H1 (cell line): ENCODE data around the gene ZNF771. TPM values are rescaled to one million over a fixed set of nuclear protein-coding genes. Genes with fewer than 3 reads are reported as not detected.
A peak's percentile ranks its signal among the peaks of the same experiment; 100 is the strongest.

ENCODE experiments used
- CTCF ChIA-PET: fragments of 300-600 bp; sonication (Branson Sonifier 250); formaldehyde crosslinking; loops from one replicate; lab custom pipeline; 2021; ENCODE audit not compliant: partially characterized antibody; lab: Charles Lee
- POLR2A ChIA-PET: fragments of 300-600 bp; sonication (Branson Sonifier 250); formaldehyde crosslinking; loops from one replicate; lab custom pipeline; 2021; ENCODE audit warnings: inconsistent platforms; ENCODE audit not compliant: partially characterized antibody; lab: Charles Lee
- DNase-seq, 2 experiments: peaks; one replicate each; pipeline versions ENCODE4 v3.0.0 to v3.0.0-alpha.2; 2010 to 2022; ENCODE audit warnings: low spot score in 2 of 2, low read depth in 1 of 2, mixed read lengths in 1 of 2
- FAIRE-seq: peaks from 2 replicates; lab custom pipeline; 2011; peaks lifted over from hg19 to GRCh38; lab: Jason Lieb, UNC
- H2AFZ ChIP-seq: 2 replicates; pipeline ENCODE4 v1.8.1; 2012; ENCODE audit warnings: low read length, inconsistent platforms
- H2AK5ac ChIP-seq: 2 replicates; pipeline ENCODE4 v1.6.1; 2013; ENCODE audit warnings: low read depth, low read length
- H2BK120ac ChIP-seq: replicated peaks from 2 replicates; pipeline ENCODE3; 2013; ENCODE audit warnings: low read depth, low read length, inconsistent platforms
- H2BK12ac ChIP-seq: 2 replicates; pipeline ENCODE4 v1.6.1; 2013; ENCODE audit warnings: low read depth, low read length
- H2BK15ac ChIP-seq: 2 replicates; pipeline ENCODE4 v1.6.1; 2013; ENCODE audit warnings: low read length
- H2BK20ac ChIP-seq: 2 replicates; pipeline ENCODE4 v1.6.1; 2013; ENCODE audit warnings: low read length
- H2BK5ac ChIP-seq: 2 replicates; pipeline ENCODE4 v1.6.1; 2013; ENCODE audit warnings: low read depth, low read length
- H3K14ac ChIP-seq: 2 replicates; pipeline ENCODE4 v1.6.1; 2013; ENCODE audit warnings: inconsistent platforms; ENCODE audit not compliant: insufficient read length
- H3K18ac ChIP-seq: 2 replicates; pipeline ENCODE4 v1.6.1; 2013; ENCODE audit warnings: low read length; ENCODE audit errors: extremely low read depth
- H3K23ac ChIP-seq: 2 replicates; pipeline ENCODE4 v1.6.1; 2013; ENCODE audit warnings: inconsistent platforms; ENCODE audit not compliant: insufficient read length
- H3K23me2 ChIP-seq: 2 replicates; pipeline ENCODE4 v1.6.1; 2013; ENCODE audit warnings: low read depth, low read length
- H3K27ac ChIP-seq: 2 replicates; pipeline ENCODE4 v1.6.1; 2011; ENCODE audit warnings: low read depth, low read length, inconsistent platforms
- H3K27me3 ChIP-seq, 4 experiments: replicated peaks in 1 of 4; 1 replicate in 1 of 4; 2 replicates in 3 of 4; pipeline versions ENCODE4 v1.6.1 to v1.8.1; 2011 to 2013; ENCODE audit warnings: low read length in 3 of 4, mild to moderate bottlenecking in 3 of 4, inconsistent platforms in 2 of 4, mixed read lengths in 2 of 4, moderate library complexity in 1 of 4; ENCODE audit not compliant: control insufficient read depth in 3 of 4, insufficient read depth in 3 of 4; ENCODE audit errors: extremely low read depth in 1 of 4
- H3K36me3 ChIP-seq, 4 experiments: 2 replicates each; pipeline versions ENCODE4 v1.6.1 to v1.8.1; 2011 to 2013; ENCODE audit warnings: mild to moderate bottlenecking in 4 of 4, low read length in 3 of 4, moderate library complexity in 2 of 4, control low read depth in 1 of 4, inconsistent platforms in 1 of 4; ENCODE audit not compliant: insufficient read depth in 4 of 4, control insufficient read depth in 2 of 4
- H3K4ac ChIP-seq: replicated peaks from 2 replicates; pipeline ENCODE3; 2013; ENCODE audit warnings: low read length, low read depth, mixed read lengths, inconsistent platforms; ENCODE audit not compliant: insufficient read length
- H3K4me1 ChIP-seq, 4 experiments: replicated peaks in 1 of 4; 1 replicate in 1 of 4; 2 replicates in 3 of 4; pipeline versions ENCODE4 v1.6.1 to v1.8.1; 2011 to 2013; ENCODE audit warnings: low read length in 3 of 4, inconsistent platforms in 2 of 4, mixed read lengths in 1 of 4; ENCODE audit not compliant: insufficient read depth in 4 of 4, control insufficient read depth in 3 of 4
- H3K4me2 ChIP-seq, 2 experiments: 2 replicates each; pipeline versions ENCODE4 v1.6.1 to v1.8.1; 2011 to 2013; ENCODE audit warnings: low read depth in 2 of 2, low read length in 2 of 2, control low read depth in 1 of 2, inconsistent platforms in 1 of 2, mild to moderate bottlenecking in 1 of 2; ENCODE audit not compliant: insufficient read depth in 1 of 2
- H3K4me3 ChIP-seq, 4 experiments: fragments of 200-600, 300-600 bp in 1 of 4; sonication (generic), shearing (Covaris generic), sonication (Bioruptor Twin) in 1 of 4; 2 replicates each; pipeline versions ENCODE4 v1.5.1 to v1.8.1; 2011 to 2016; ENCODE audit warnings: low read length in 4 of 4, low read depth in 3 of 4, control low read depth in 2 of 4, inconsistent platforms in 2 of 4, mild to moderate bottlenecking in 2 of 4, mixed read lengths in 1 of 4, moderate library complexity in 1 of 4; ENCODE audit not compliant: insufficient read depth in 2 of 4; ENCODE audit errors: extremely low read depth in 1 of 4
- H3K56ac ChIP-seq: replicated peaks from 2 replicates; pipeline ENCODE3; 2013; ENCODE audit warnings: low read depth, mild to moderate bottlenecking, mixed read lengths, low read length, inconsistent platforms; ENCODE audit not compliant: insufficient read length
- H3K79me1 ChIP-seq: 2 replicates; pipeline ENCODE4 v1.6.1; 2013; ENCODE audit warnings: low read depth, low read length, control low read depth
- H3K79me2 ChIP-seq, 2 experiments: 2 replicates each; pipeline versions ENCODE4 v1.6.1 to v1.8.1; 2012 to 2013; ENCODE audit warnings: low read length in 2 of 2, mild to moderate bottlenecking in 2 of 2, inconsistent platforms in 1 of 2; ENCODE audit not compliant: insufficient read depth in 2 of 2, control insufficient read depth in 1 of 2
- H3K9ac ChIP-seq, 4 experiments: replicated peaks in 1 of 4; 1 replicate in 1 of 4; 2 replicates in 3 of 4; pipeline versions ENCODE4 v1.6.1 to v1.8.1; 2011 to 2013; ENCODE audit warnings: low read depth in 3 of 4, low read length in 3 of 4, control low read depth in 2 of 4, mild to moderate bottlenecking in 2 of 4, moderate library complexity in 2 of 4, inconsistent platforms in 1 of 4; ENCODE audit errors: extremely low read depth in 1 of 4
- H3K9me3 ChIP-seq, 2 experiments: 2 replicates each; pipeline versions ENCODE4 v1.6.1 to v1.8.1; 2012 to 2013; ENCODE audit warnings: mild to moderate bottlenecking in 2 of 2, moderate library complexity in 2 of 2, control low read depth in 1 of 2, inconsistent platforms in 1 of 2, low read depth in 1 of 2, low read length in 1 of 2, mixed read lengths in 1 of 2; ENCODE audit not compliant: insufficient read depth in 2 of 2
- H4K20me1 ChIP-seq, 2 experiments: replicated peaks in 1 of 2; 2 replicates each; pipeline versions ENCODE3 to v1.8.1; 2011 to 2013; ENCODE audit warnings: inconsistent platforms in 2 of 2, low read length in 2 of 2, mild to moderate bottlenecking in 1 of 2; ENCODE audit not compliant: insufficient read depth in 2 of 2, control insufficient read depth in 1 of 2
- H4K5ac ChIP-seq: 2 replicates; pipeline ENCODE4 v1.6.1; 2013; ENCODE audit warnings: low read length, low read depth, mixed read lengths, inconsistent platforms; ENCODE audit not compliant: insufficient read length
- H4K8ac ChIP-seq: 2 replicates; pipeline ENCODE4 v1.8.0; 2013; ENCODE audit warnings: mild to moderate bottlenecking, moderate library complexity, low read length, inconsistent platforms; ENCODE audit not compliant: insufficient read depth; ENCODE audit errors: extremely low read depth
- H4K91ac ChIP-seq: replicated peaks from 2 replicates; pipeline ENCODE3; 2013; ENCODE audit warnings: low read length, mixed read lengths, inconsistent platforms; ENCODE audit not compliant: insufficient read length
- MAX ChIP-seq: IDR thresholded peaks from 2 replicates; pipeline ENCODE4 v1.6.1; 2012; ENCODE audit warnings: inconsistent platforms
- RBBP5 ChIP-seq: IDR thresholded peaks from 2 replicates; pipeline ENCODE4 v1.7.1; 2012; ENCODE audit warnings: low read depth, mild to moderate bottlenecking, inconsistent platforms, low read length, moderate library complexity, borderline replicate concordance
- WGBS, 2 experiments: shearing (Covaris generic) in 1 of 2; methylation state at CpG; one replicate each; pipeline versions ENCODE4 v1.1.6 to v1.1.7; 2013 to 2015; ENCODE audit warnings: low lambda C conversion rate in 2 of 2, mixed read lengths in 2 of 2, inconsistent platforms in 1 of 2, low coverage in 1 of 2, missing lambda C conversion rate in 1 of 2; ENCODE audit not compliant: insufficient replicate concordance in 2 of 2, insufficient coverage in 1 of 2, insufficient read length in 1 of 2; ENCODE audit errors: extremely low coverage in 1 of 2, missing lambda C conversion rate in 1 of 2; 5-methylcytosine and 5-hydroxymethylcytosine counted together
- polyA plus RNA-seq, 7 experiments: library from polyadenylated mRNA; depleted of rRNA in 3 of 7; stranded (reverse) in 5 of 7; unstranded in 2 of 7; fragments of >200 nt in 5 of 7; fragments of 200-250 nt in 2 of 7; gene quantifications; 1 replicate in 5 of 7; 2 replicates in 1 of 7; 4 replicates in 1 of 7; pipeline versions ENCODE4 v1.2.1 to v1.2.3, GENCODE V29; 2011 to 2013; ENCODE audit warnings: missing spikeins in 2 of 7, mixed read lengths in 2 of 7
- total RNA-seq: library from RNA; stranded (reverse); fragmentation: NEBNext Ultra II Directional; extraction: Animal tissue kit (Norgen Biotek cat#: 25700); gene quantifications from 2 replicates; pipeline ENCODE4 v1.2.1, GENCODE V29; 2021

ZNF771 gene
- total and polyA plus RNA-seq, 2 of the 8 experiments (the other 6 are each of a cell fraction or from before 2014, with no cell fraction given), result 10.6 to 15.7 TPM

GRCh38 chr16:30377050-30377811 lies 30.2 kb upstream of the ZNF771 start:
- Histone ChIP-seq H3K23me2 (peaks cover 10% of the 10 kb centered on the region), H3K14ac (no peak overlapping the region), H4K20me1 (no peaks in the 10 kb centered on the region), H3K9ac (peak overlapping the region; percentile 46 to 63 (median 57)), H2AFZ (no peak overlapping the region), H2BK12ac (peak overlapping the region; percentile 85; the same call in 1 of the 2 replicates), H2BK120ac (no peak overlapping the region), H2AK5ac (no peak overlapping the region), H3K56ac (peak overlapping the region; percentile 74), H4K5ac (peak overlapping the region; percentile 70), H3K4me3 (peak overlapping the region; percentile 53 to 88 (median 66)), H3K4me2 (peak overlapping the region; percentile 80 to 81), H2BK5ac (peak overlapping the region; percentile 89), H2BK20ac (no peak overlapping the region), H3K23ac (no peak overlapping the region), H3K79me1 (no peaks in the 10 kb centered on the region), H3K27me3 (no peaks in the 10 kb centered on the region), H3K18ac (peak overlapping the region; percentile 84), H3K27ac (peak overlapping the region; percentile 92), H3K9me3 (no peaks in the 10 kb centered on the region), H3K4me1 (peaks cover 0 to 9% (median 5%) of the 10 kb centered on the region in 4 experiments; a peak in 5 of 7 replicates), H3K79me2 (no peaks in the 10 kb centered on the region), H4K8ac (peak overlapping the region; percentile 54; the same call in 1 of the 2 replicates), H2BK15ac (0 out of 2 replicates have a peak overlapping the region, but pooled peaks have one; percentile 53), H3K4ac (peak overlapping the region; percentile 74), H4K91ac (peak overlapping the region; percentile 93), H3K36me3 (no peaks in the 10 kb centered on the region)
- WGBS, 2 experiments, result 53% methylated on average over 19 of the region's 29 CpGs; no CpG with 5 or more reads in 1 of the 2 experiments
- no peak for TF ChIP-seq RBBP5
- TF ChIP-seq MAX, result peak; percentile 64; the same call in 1 of the 2 replicates
- ChIA-PET POLR2A (interaction anchor here (0.6 to 13.6 kb wide), 9 partner anchors 12 to 371 kb away, joined by 3 to 151 read pairs (median 4); partner anchors contain the start of genes ALDOA, CD2BP2, PHKG2 and ZNF48), CTCF (interaction anchor here (0.6 to 2.3 kb wide), 5 partner anchors 13 to 31 kb away, joined by 3 to 8 read pairs (median 4); partner anchors contain the start of gene ZNF771)
- no peak for FAIRE-seq
- DNase-seq, result peak in 1 of 2 experiments; percentile 92
